Measurements from ENCODE around the gene GJA9.
"Not testable (repeated sequence)": the region's sequence is repeated elsewhere in the genome, so short reads cannot be mapped to it uniquely, and the experiment has no call there.

The GJA9 gene

GRCh38 chr1:38881487-38881886 lies at the start of gene GJA9:
TSS of gene GJA9 (minus strand) at chr1:38881587. CDS start at chr1:38876098, 5,489 bp downstream.
- DNase-seq = no peak

GRCh38 chr1:38929476-38929875 lies 48.1 kb upstream of the GJA9 start:
- no peak for DNase-seq

- DNase-seq = no peak
These were observed 47.7 kb upstream of the GJA9 start for GRCh38 chr1:38929054-38929453.

GRCh38 chr1:38926091-38926490 lies 44.7 kb upstream of the GJA9 start:
- DNase-seq = no peak

- DNase-seq = no peak
These were observed 44.0 kb upstream of the GJA9 start for GRCh38 chr1:38925391-38925790.

- no peak for DNase-seq
These were observed 42.2 kb upstream of the GJA9 start for GRCh38 chr1:38923607-38924006.

- DNase-seq = no peak
These were observed 37.7 kb upstream of the GJA9 start for GRCh38 chr1:38919130-38919529.

GRCh38 chr1:38918568-38918967 lies 37.2 kb upstream of the GJA9 start:
- no peak for DNase-seq

GRCh38 chr1:38917772-38918171 lies 36.4 kb upstream of the GJA9 start:
- no peak for DNase-seq

- DNase-seq = no peak
These were observed 36.0 kb upstream of the GJA9 start for GRCh38 chr1:38917337-38917736.

GRCh38 chr1:38915352-38915948 lies 34.1 kb upstream of the GJA9 start:
- no peak for DNase-seq

GRCh38 chr1:38914908-38915307 lies 33.5 kb upstream of the GJA9 start:
- not testable (repeated sequence) for DNase-seq

GRCh38 chr1:38908821-38909220 lies 27.4 kb upstream of the GJA9 start:
- no peak for DNase-seq

GRCh38 chr1:38905985-38906384 lies 24.6 kb upstream of the GJA9 start:
- no peak for DNase-seq

- no peak for DNase-seq
These were observed 18.2 kb upstream of the GJA9 start for GRCh38 chr1:38899560-38899959.

- DNase-seq = no peak
These were observed 17.4 kb upstream of the GJA9 start for GRCh38 chr1:38898653-38899230.

- no peak for DNase-seq
These were observed 14.8 kb upstream of the GJA9 start for GRCh38 chr1:38896169-38896568.

- DNase-seq = no peak
These were observed 11.6 kb upstream of the GJA9 start for GRCh38 chr1:38892976-38893375.

GRCh38 chr1:38891753-38892152 lies 10.4 kb upstream of the GJA9 start:
- DNase-seq = no peak

- no peak for DNase-seq
These were observed 8.2 kb upstream of the GJA9 start for GRCh38 chr1:38889589-38889988.

- no peak for DNase-seq
These were observed 7.3 kb upstream of the GJA9 start for GRCh38 chr1:38888423-38889333.

- no peak for DNase-seq
These were observed 3.7 kb upstream of the GJA9 start for GRCh38 chr1:38885092-38885491.

- DNase-seq = no peak
These were observed 5.6 kb downstream of the GJA9 start for GRCh38 chr1:38875811-38876210.

Measured in activated CD4-positive, CD25-positive, alpha-beta regulatory T cell (primary cell).